CD14-positive monocyte (primary cell): Measurements from ENCODE around the gene PLEKHO1. TPM values are rescaled to one million over a fixed set of nuclear protein-coding genes. Genes with fewer than 3 reads are reported as not detected.

ENCODE experiments used
- DNase-seq, 3 donors: peaks; one replicate each; pipeline ENCODE4 v3.0.0-alpha.2; 2011 to 2022
- H2AFZ ChIP-seq: 2 replicates; pipeline ENCODE4 v1.6.0; 2012; ENCODE audit warnings: mild to moderate bottlenecking, low read depth, low read length, inconsistent platforms; ENCODE audit not compliant: insufficient read depth, poor library complexity, severe bottlenecking
- H3K27ac ChIP-seq, 2 donors: 1 replicate in 1 of 2; 2 replicates in 1 of 2; pipeline ENCODE4 v1.5.1; 2012 to 2013; ENCODE audit warnings: low read length in 2 of 2, control low read depth in 1 of 2, inconsistent platforms in 1 of 2, low read depth in 1 of 2, mild to moderate bottlenecking in 1 of 2
- H3K27me3 ChIP-seq, 2 donors: one replicate each; pipeline versions ENCODE4 v1.6.0 to v1.6.1; 2011 to 2013; ENCODE audit warnings: low read length in 2 of 2; ENCODE audit not compliant: control insufficient read depth in 2 of 2, insufficient read depth in 2 of 2
- H3K36me3 ChIP-seq, 2 donors: replicated peaks in 1 of 2; 1 replicate in 1 of 2; 2 replicates in 1 of 2; pipeline versions ENCODE4 v1.5.1 to v1.6.1; 2012 to 2013; ENCODE audit warnings: low read length in 2 of 2, control low read depth in 1 of 2, inconsistent platforms in 1 of 2, mild to moderate bottlenecking in 1 of 2; ENCODE audit not compliant: insufficient read depth in 2 of 2, control insufficient read depth in 1 of 2
- H3K4me1 ChIP-seq, 2 donors: 1 replicate in 1 of 2; 2 replicates in 1 of 2; pipeline versions ENCODE4 v1.5.1 to v1.6.1; 2012 to 2013; ENCODE audit warnings: low read length in 2 of 2, control low read depth in 1 of 2, inconsistent platforms in 1 of 2, mild to moderate bottlenecking in 1 of 2, moderate library complexity in 1 of 2; ENCODE audit not compliant: insufficient read depth in 2 of 2, control insufficient read depth in 1 of 2
- H3K4me2 ChIP-seq: replicated peaks from 2 replicates; pipeline ENCODE3; 2012; ENCODE audit warnings: low read length, moderate library complexity, mild to moderate bottlenecking; ENCODE audit not compliant: poor library complexity, severe bottlenecking; ENCODE audit errors: extremely low read depth
- H3K4me3 ChIP-seq, 3 experiments: fragments of 200-600 bp in 1 of 3; sonication (generic) in 1 of 3; replicated peaks in 1 of 3; 1 replicate in 2 of 3; 2 replicates in 1 of 3; pipeline ENCODE4 v1.5.1; 2011 to 2013; ENCODE audit warnings: low read length in 3 of 3, mild to moderate bottlenecking in 3 of 3, control low read depth in 2 of 3, low read depth in 2 of 3, inconsistent platforms in 1 of 3, moderate library complexity in 1 of 3
- H3K79me2 ChIP-seq: 2 replicates; pipeline ENCODE4 v1.6.0; 2012; ENCODE audit warnings: mild to moderate bottlenecking, control low read depth, inconsistent platforms, low read length, moderate library complexity; ENCODE audit not compliant: insufficient read depth
- H3K9ac ChIP-seq: 2 replicates; pipeline ENCODE4 v1.6.0; 2017; ENCODE audit warnings: low read length, mild to moderate bottlenecking; ENCODE audit not compliant: insufficient read depth, poor library complexity, severe bottlenecking
- H3K9me3 ChIP-seq, 2 donors: replicated peaks in 1 of 2; 1 replicate in 1 of 2; 2 replicates in 1 of 2; pipeline versions ENCODE4 v1.5.1 to v1.6.1; 2012 to 2013; ENCODE audit warnings: low read length in 2 of 2, control low read depth in 1 of 2; ENCODE audit not compliant: control insufficient read depth in 1 of 2, insufficient read depth in 1 of 2
- H4K20me1 ChIP-seq: 2 replicates; pipeline ENCODE4 v1.6.0; 2012; ENCODE audit warnings: mild to moderate bottlenecking, low read length, control low read depth, moderate library complexity; ENCODE audit not compliant: insufficient read depth
- H3K27ac Mint-ChIP-seq, 7 donors: one replicate each; pipeline ENCODE4 v1.8.0; 2020; ENCODE audit warnings: mild to moderate bottlenecking in 7 of 7, mixed read lengths in 7 of 7, moderate library complexity in 6 of 7, inconsistent platforms in 2 of 7
- H3K27me3 Mint-ChIP-seq, 3 donors: one replicate each; pipeline ENCODE4 v1.8.0; 2021 to 2022; ENCODE audit warnings: low read depth in 3 of 3, mild to moderate bottlenecking in 3 of 3, mixed read lengths in 3 of 3, moderate library complexity in 3 of 3, inconsistent platforms in 1 of 3
- H3K36me3 Mint-ChIP-seq, 2 donors: one replicate each; pipeline ENCODE4 v1.8.0; 2020; ENCODE audit warnings: mixed read lengths in 2 of 2, inconsistent platforms in 1 of 2, mild to moderate bottlenecking in 1 of 2
- H3K4me1 Mint-ChIP-seq: one replicate; pipeline ENCODE4 v1.8.0; 2020; ENCODE audit warnings: mild to moderate bottlenecking, mixed read lengths
- H3K4me3 Mint-ChIP-seq, 2 donors: one replicate each; pipeline ENCODE4 v1.8.0; 2020; ENCODE audit warnings: mild to moderate bottlenecking in 2 of 2, mixed read lengths in 2 of 2, moderate library complexity in 1 of 2
- H3K9me3 Mint-ChIP-seq, 7 donors: one replicate each; pipeline ENCODE4 v1.8.0; 2020 to 2022; ENCODE audit warnings: mixed read lengths in 7 of 7, mild to moderate bottlenecking in 6 of 7, moderate library complexity in 6 of 7, inconsistent platforms in 2 of 7
- CTCF ChIP-seq: fragments of 200-600 bp; IDR thresholded peaks from one replicate; pipeline ENCODE4 v1.8.0; 2022; ENCODE audit warnings: antibody characterized with exemption, mild to moderate bottlenecking
- WGBS: methylation state at CpG from one replicate; pipeline ENCODE4 v1.1.5; 2013; ENCODE audit warnings: missing lambda C conversion rate; ENCODE audit not compliant: insufficient coverage; 5-methylcytosine and 5-hydroxymethylcytosine counted together
- intact Hi-C, 2 donors: fragments of 100-400 bp; cut with micrococcal nuclease; formaldehyde crosslinking; loops; one replicate each; pipeline versions ENCODE4 v1.15.0 to v1.15.1; 2023
- polyA plus RNA-seq, 3 donors: library from polyadenylated mRNA; depleted of rRNA in 1 of 3; unstranded in 2 of 3; stranded (reverse) in 1 of 3; fragments of 300-500 nt in 2 of 3; fragments of >200 nt in 1 of 3; fragmentation: Illumina TruSeq in 2 of 3; gene quantifications; 1 replicate in 2 of 3; 2 replicates in 1 of 3; pipeline ENCODE4 v1.2.3, GENCODE V29; 2012 to 2021

Gene PLEKHO1
- polyA plus RNA-seq, 3 donors, result 87.2 to 170 (median 110) TPM

GRCh38 chr1:150182247-150182646, 32.5 kb downstream of the PLEKHO1 start:
- Mint-ChIP-seq H3K4me1 (peaks cover 83% of the 10 kb centered on the region), H3K27ac (peak overlapping the region in 5 of 7 donors; percentile 31 to 95 (median 93)), H3K4me3 (no peak overlapping the region), H3K36me3 (peaks cover 0 to 12% of the 10 kb centered on the region in 2 donors), H3K9me3 (peaks cover 0 to 2% (median 0%) of the 10 kb centered on the region in 7 donors), H3K27me3 (peaks cover 0 to 5% (median 0%) of the 10 kb centered on the region in 3 donors)
- intact Hi-C loops, result loop anchor here (5.0 to 10.0 kb wide), 4 partner anchors 35 to 287 kb away; partner anchors contain the start of genes ANP32E (in 1 of the 2), BOLA1 (in 1 of the 2), MTMR11 (in 1 of the 2) and PLEKHO1 (in 1 of the 2)
- WGBS, result 100% methylated on average over 2 of the region's 11 CpGs
- DNase-seq, result no peak
- Histone ChIP-seq H3K27ac (peak overlapping the region in 1 of 2 donors; percentile 78), H3K9me3 (no peaks in the 10 kb centered on the region), H3K79me2 (peaks cover 2% of the 10 kb centered on the region), H3K4me2 (no peak overlapping the region), H3K36me3 (no peaks in the 10 kb centered on the region), H3K27me3 (no peaks in the 10 kb centered on the region), H3K9ac (no peak overlapping the region), H2AFZ (no peak overlapping the region), H4K20me1 (no peaks in the 10 kb centered on the region), H3K4me3 (no peak overlapping the region), H3K4me1 (peaks cover 96 to 97% of the 10 kb centered on the region in 2 donors)
- no peak for TF ChIP-seq CTCF

- H3K36me3 ChIP-seq, result no peaks in the 10 kb centered on the region
- no peaks in the 10 kb centered on the region for H3K9me3 ChIP-seq
- H3K4me2 ChIP-seq, result peak overlapping the region; percentile 50
- no peaks in the 10 kb centered on the region for H3K27me3 ChIP-seq
- peaks cover 82% of the 10 kb centered on the region for H3K4me1 Mint-ChIP-seq
- H3K27me3 Mint-ChIP-seq, result peaks cover 0 to 5% (median 0%) of the 10 kb centered on the region in 3 donors
- H3K79me2 ChIP-seq, result no peaks in the 10 kb centered on the region
- H3K27ac Mint-ChIP-seq, result peak overlapping the region; percentile 92 to 97 (median 95)
- peak overlapping the region; percentile 50 to 78 for H3K27ac ChIP-seq
- peaks cover 96 to 97% of the 10 kb centered on the region in 2 donors for H3K4me1 ChIP-seq
- no peaks in the 10 kb centered on the region for H4K20me1 ChIP-seq
- peaks cover 0 to 2% (median 0%) of the 10 kb centered on the region in 7 donors for H3K9me3 Mint-ChIP-seq
- WGBS, result 50% methylated on average over 2 of the region's 3 CpGs
- peak in 2 of 3 donors; percentile 38 to 78 for DNase-seq
- no peak for TF ChIP-seq CTCF
- H3K4me3 ChIP-seq, result peak overlapping the region in 1 of 3 experiments; percentile 49
- peaks cover 0 to 12% of the 10 kb centered on the region in 2 donors for H3K36me3 Mint-ChIP-seq
- no peak overlapping the region for H3K4me3 Mint-ChIP-seq
- H3K9ac ChIP-seq, result peak overlapping the region; percentile 8
- no peak overlapping the region for H2AFZ ChIP-seq
- intact Hi-C loops, result loop anchor here (5.0 to 10.0 kb wide), 4 partner anchors 36 to 288 kb away; partner anchors contain the start of genes ANP32E (in 1 of the 2), BOLA1 (in 1 of the 2), MTMR11 (in 1 of the 2) and PLEKHO1 (in 1 of the 2)
Observed at GRCh38 chr1:150183061-150183460, 33.3 kb downstream of the PLEKHO1 start.
